ENCODE results near the gene MSL2. TPM values are rescaled to one million over a fixed set of nuclear protein-coding genes. Genes with fewer than 3 reads are reported as not detected.

The MSL2 gene
- total RNA-seq, 2 experiments from 2014 or later, result 143 to 146 TPM

DNA sequence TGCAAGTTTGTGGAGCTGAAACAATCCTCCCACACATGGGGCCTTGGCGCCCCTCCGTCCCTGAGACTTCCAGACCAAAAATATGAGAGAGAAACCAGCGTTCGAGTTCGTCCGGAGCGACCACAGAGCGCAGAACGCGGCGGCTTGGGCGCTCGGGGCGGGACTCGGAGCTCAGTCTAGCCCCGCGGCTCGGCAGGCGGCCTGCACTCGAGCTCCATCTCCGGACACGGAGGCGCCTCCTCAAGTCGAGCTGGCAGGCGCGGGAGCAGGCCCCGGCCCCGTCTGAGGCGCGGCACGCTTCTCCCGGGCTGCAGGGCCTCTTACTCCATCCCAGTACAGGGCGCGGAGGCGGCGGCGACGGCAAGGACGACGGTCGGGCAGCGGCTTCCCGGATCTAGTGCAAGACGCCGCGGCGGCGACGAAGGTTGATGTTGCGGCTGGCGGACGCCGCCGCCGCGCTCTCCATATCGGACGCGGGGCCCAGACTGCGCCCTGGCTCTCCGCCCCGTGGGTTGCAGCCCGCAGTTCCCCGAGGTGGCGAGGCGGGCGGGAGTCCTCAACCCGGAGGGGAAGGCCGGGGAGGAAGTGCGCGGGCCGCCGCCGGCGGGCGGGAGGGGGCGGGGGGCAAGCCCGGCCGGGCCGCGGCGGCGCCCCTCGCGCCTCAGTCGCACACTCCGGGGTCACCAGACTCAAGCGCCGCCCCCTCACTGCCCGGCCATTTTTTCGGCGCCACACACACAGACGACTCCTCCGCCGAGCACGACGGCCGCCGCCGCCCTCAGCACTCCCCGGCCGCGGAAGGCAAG, 674 bp downstream of the MSL2 start:
- ATAC-seq (ENCODE audit: poor library complexity), result peak; percentile 31

DNA sequence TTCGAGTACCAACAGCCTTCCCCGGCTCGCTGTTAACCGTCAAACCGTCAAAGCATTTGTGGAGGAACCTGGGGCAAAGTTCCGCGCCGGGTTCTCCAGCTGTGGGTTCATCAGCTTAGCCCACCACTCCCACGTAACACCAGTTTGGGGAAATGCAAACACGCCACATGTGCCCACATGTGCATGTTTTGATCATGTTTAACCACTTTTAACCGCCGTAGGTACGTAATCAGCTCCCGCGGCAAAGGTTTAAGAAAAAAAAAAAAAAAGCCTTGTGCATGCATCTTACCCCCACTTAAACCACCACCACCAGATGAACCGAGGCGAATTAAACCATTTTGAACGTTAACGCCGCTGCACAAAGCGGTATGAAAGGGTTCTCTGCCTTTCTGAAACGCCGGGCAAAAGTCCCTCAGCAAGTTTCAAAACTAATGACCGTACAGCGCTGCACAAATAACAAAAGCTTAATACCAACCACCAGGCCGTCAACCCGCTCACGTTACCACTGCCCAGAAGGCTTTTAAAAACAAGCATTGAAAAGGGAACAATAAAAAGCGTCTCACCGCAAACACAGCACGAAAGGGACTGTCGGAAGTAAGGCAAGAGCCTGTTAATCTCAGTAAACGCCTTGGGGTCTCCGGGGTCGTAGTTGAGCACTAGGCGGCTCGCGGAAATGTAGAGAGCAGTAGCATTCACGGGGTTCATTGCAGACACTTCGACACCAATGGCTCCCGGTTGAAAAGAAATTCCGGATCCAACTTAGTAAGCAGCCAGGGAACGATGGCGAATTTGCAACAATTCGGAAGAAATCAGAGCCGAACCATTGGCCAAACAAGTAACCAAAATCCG, 1.5 kb downstream of the MSL2 start:
- H3K9me3 ChIP-seq (ENCODE audit: control insufficient read depth in 1 of 2, insufficient read depth in 1 of 2, low read length in 2 of 2), result no peaks in the 10 kb centered on the region
- Mint-ChIP-seq H3K27me3 (peaks cover 5% of the 10 kb centered on the region), H3K27ac (peak overlapping the region; percentile 98), H3K9me3 (no peaks in the 10 kb centered on the region), H3K4me1 (ENCODE audit: low read depth) (peaks cover 54% of the 10 kb centered on the region), H3K4me3 (peak overlapping the region; percentile 89), H3K36me3 (ENCODE audit: low read depth) (peaks cover 64% of the 10 kb centered on the region)
- peaks cover 34% of the 10 kb centered on the region for H3K4me1 ChIP-seq (ENCODE audit: insufficient read depth, low read length)
- POLR2A ChIA-PET, result interaction anchor here (0.6 to 6.2 kb wide), 18 partner anchors 10 to 1717 kb away, joined by 3 to 137 read pairs (median 4); partner anchors contain the start of genes NCK1, PCCB and STAG1
- DNase-seq (peak; percentile 35 to 92 (median 59)), ATAC-seq (ENCODE audit: poor library complexity) (peak; percentile 48)
- no peaks in the 10 kb centered on the region for H3K36me3 ChIP-seq (ENCODE audit: insufficient read depth, low read length)
- H3K27ac ChIP-seq (ENCODE audit: low read depth in 1 of 2, low read length in 2 of 2), result peak overlapping the region; percentile 91 to 99
- CTCF ChIA-PET, result interaction anchor here (1.5 to 1.7 kb wide), 3 partner anchors 57 to 558 kb away, joined by 4 to 12 read pairs (median 5); partner anchors contain the start of gene STAG1
- H3K27me3 ChIP-seq (ENCODE audit: control insufficient read depth in 1 of 2, insufficient read depth in 2 of 2, low read length in 2 of 2), result no peaks in the 10 kb centered on the region
- TF ChIP-seq, protein P1, sequence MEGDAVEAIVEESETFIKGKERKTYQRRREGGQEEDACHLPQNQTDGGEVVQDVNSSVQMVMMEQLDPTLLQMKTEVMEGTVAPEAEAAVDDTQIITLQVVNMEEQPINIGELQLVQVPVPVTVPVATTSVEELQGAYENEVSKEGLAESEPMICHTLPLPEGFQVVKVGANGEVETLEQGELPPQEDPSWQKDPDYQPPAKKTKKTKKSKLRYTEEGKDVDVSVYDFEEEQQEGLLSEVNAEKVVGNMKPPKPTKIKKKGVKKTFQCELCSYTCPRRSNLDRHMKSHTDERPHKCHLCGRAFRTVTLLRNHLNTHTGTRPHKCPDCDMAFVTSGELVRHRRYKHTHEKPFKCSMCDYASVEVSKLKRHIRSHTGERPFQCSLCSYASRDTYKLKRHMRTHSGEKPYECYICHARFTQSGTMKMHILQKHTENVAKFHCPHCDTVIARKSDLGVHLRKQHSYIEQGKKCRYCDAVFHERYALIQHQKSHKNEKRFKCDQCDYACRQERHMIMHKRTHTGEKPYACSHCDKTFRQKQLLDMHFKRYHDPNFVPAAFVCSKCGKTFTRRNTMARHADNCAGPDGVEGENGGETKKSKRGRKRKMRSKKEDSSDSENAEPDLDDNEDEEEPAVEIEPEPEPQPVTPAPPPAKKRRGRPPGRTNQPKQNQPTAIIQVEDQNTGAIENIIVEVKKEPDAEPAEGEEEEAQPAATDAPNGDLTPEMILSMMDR (IDR thresholded peaks at IDR 0.05), result no peak
- intact Hi-C loops (cut with DNase I, micrococcal nuclease), result loop anchor here (1.0 to 5.0 kb wide), 7 partner anchors 8 to 668 kb away; partner anchors contain the start of genes NCK1 (in 2 of the 2) and PCCB (in 2 of the 2)
- peak overlapping the region; percentile 95 for H3K4me3 ChIP-seq (ENCODE audit: low read length)

More for the DNA sequence above, 674 bp downstream of the MSL2 start:
- H3K36me3 Mint-ChIP-seq (ENCODE audit: low read depth), result peaks cover 59% of the 10 kb centered on the region
- H3K4me1 ChIP-seq (ENCODE audit: insufficient read depth, low read length), result peaks cover 26% of the 10 kb centered on the region
- no peaks in the 10 kb centered on the region for H3K27me3 ChIP-seq (ENCODE audit: control insufficient read depth in 1 of 2, insufficient read depth in 2 of 2, low read length in 2 of 2)
- peaks cover 46% of the 10 kb centered on the region for H3K4me1 Mint-ChIP-seq (ENCODE audit: low read depth)
- H3K4me3 ChIP-seq (ENCODE audit: low read length), result peak overlapping the region; percentile 95
- no peaks in the 10 kb centered on the region for H3K9me3 Mint-ChIP-seq
- peaks cover 5% of the 10 kb centered on the region for H3K27me3 Mint-ChIP-seq
- POLR2A ChIA-PET, result interaction anchor here (0.6 to 6.2 kb wide), 28 partner anchors 11 to 1992 kb away, joined by 3 to 137 read pairs (median 5); partner anchors contain the start of genes ANAPC13, ARMC8, CEP63 and NCK1
- H3K27ac Mint-ChIP-seq, result peak overlapping the region; percentile 98
- CTCF ChIA-PET, result interaction anchor here (1.6 to 1.7 kb wide), 2 partner anchors 56 to 557 kb away, joined by 4 to 12 read pairs; partner anchors contain the start of gene STAG1
- H3K36me3 ChIP-seq (ENCODE audit: insufficient read depth, low read length), result no peaks in the 10 kb centered on the region
- intact Hi-C loops (cut with DNase I, micrococcal nuclease), result loop anchor here (2.0 to 5.0 kb wide), 6 partner anchors 15 to 667 kb away; partner anchors contain the start of genes NCK1 (in 1 of the 2), PCCB (in 1 of the 2) and STAG1 (in 1 of the 2)
- H3K4me3 Mint-ChIP-seq, result peak overlapping the region; percentile 98
- TF ChIP-seq, protein P1 (IDR thresholded peaks at IDR 0.05), result no peak
- H3K9me3 ChIP-seq (ENCODE audit: control insufficient read depth in 1 of 2, insufficient read depth in 1 of 2, low read length in 2 of 2), result no peaks in the 10 kb centered on the region
- DNase-seq, result peak in 12 of 14 experiments; percentile 47 to 94 (median 72)
- peak overlapping the region; percentile 91 to 99 for H3K27ac ChIP-seq (ENCODE audit: low read depth in 1 of 2, low read length in 2 of 2)
